ENCODE measurements around the gene ERICH3. TPM values are rescaled to one million over a fixed set of nuclear protein-coding genes. Genes with fewer than 3 reads are reported as not detected.

ERICH3 gene
- total and polyA plus RNA-seq, 4 donors: 0.04 to 0.08 (median 0.05) TPM

DNA sequence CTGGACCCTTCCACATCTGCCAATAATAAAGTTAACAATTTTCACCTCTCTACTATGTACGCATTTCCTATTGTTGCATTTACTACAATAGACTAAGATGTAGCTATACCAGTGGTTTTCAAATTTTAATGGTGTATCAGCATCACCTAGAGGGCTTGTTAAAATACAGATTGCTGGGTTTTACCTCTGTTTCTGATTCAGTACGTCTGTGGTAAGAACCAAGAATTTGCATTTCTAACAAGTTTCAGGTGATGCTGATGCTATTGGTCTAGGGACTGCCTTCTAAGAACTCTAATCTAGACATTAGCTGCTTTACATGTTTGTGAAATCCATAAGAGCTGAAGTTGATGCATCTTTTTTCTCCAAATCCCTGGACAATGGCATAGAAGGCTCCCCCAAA lies 59.7 kb downstream of the ERICH3 start:
- no peak overlapping the region for H3K4me3 ChIP-seq (ENCODE audit: low read depth in 1 of 3, low read length in 3 of 3)
- no peaks in the 10 kb centered on the region for H3K9me3 ChIP-seq (ENCODE audit: control insufficient read depth in 4 of 4, low read length in 3 of 4)
- H3K36me3 ChIP-seq (ENCODE audit: control insufficient read depth in 4 of 4, insufficient read depth in 3 of 4, low read depth in 1 of 4, low read length in 3 of 4): no peaks in the 10 kb centered on the region
- H3K9ac ChIP-seq (ENCODE audit: low read depth in 1 of 2, low read length in 2 of 2): no peak overlapping the region
- 67% methylated on average over 2 of the region's 2 CpGs for WGBS
- H3K27ac ChIP-seq (ENCODE audit: low read depth in 1 of 2, low read length in 2 of 2): no peak overlapping the region
- H3K4me1 ChIP-seq (ENCODE audit: control insufficient read depth in 4 of 4, insufficient read depth in 4 of 4, low read length in 3 of 4): no peaks in the 10 kb centered on the region
- TF ChIP-seq TAF1 (conservative IDR thresholded peaks at IDR 0.05) (no peak), YY1 (IDR thresholded peaks at IDR 0.05) (no peak), CTCF (IDR thresholded peaks at IDR 0.05; ENCODE audit: low read depth, low read length, missing input control) (no peak), RAD21 (IDR thresholded peaks at IDR 0.05) (peak; percentile 30 to 44)
- TF ChIP-seq, protein P1, sequence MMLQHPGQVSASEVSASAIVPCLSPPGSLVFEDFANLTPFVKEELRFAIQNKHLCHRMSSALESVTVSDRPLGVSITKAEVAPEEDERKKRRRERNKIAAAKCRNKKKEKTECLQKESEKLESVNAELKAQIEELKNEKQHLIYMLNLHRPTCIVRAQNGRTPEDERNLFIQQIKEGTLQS (IDR thresholded peaks at IDR 0.05): no peak
- TF ChIP-seq, protein P2, sequence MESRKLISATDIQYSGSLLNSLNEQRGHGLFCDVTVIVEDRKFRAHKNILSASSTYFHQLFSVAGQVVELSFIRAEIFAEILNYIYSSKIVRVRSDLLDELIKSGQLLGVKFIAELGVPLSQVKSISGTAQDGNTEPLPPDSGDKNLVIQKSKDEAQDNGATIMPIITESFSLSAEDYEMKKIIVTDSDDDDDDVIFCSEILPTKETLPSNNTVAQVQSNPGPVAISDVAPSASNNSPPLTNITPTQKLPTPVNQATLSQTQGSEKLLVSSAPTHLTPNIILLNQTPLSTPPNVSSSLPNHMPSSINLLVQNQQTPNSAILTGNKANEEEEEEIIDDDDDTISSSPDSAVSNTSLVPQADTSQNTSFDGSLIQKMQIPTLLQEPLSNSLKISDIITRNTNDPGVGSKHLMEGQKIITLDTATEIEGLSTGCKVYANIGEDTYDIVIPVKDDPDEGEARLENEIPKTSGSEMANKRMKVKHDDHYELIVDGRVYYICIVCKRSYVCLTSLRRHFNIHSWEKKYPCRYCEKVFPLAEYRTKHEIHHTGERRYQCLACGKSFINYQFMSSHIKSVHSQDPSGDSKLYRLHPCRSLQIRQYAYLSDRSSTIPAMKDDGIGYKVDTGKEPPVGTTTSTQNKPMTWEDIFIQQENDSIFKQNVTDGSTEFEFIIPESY (IDR thresholded peaks at IDR 0.05): no peak
- DNase-seq (ENCODE audit: low spot score): no peak
- H3K27me3 ChIP-seq (ENCODE audit: control insufficient read depth in 4 of 4, insufficient read depth in 4 of 4, low read length in 3 of 4): no peaks in the 10 kb centered on the region

- no peak overlapping the region for H3K4me3 ChIP-seq (ENCODE audit: low read depth in 1 of 3, low read length in 3 of 3)
- no peak for DNase-seq (ENCODE audit: low spot score)
- H3K9ac ChIP-seq (ENCODE audit: low read depth in 1 of 2, low read length in 2 of 2): no peak overlapping the region
- H3K9me3 ChIP-seq (ENCODE audit: control insufficient read depth in 4 of 4, low read length in 3 of 4): no peaks in the 10 kb centered on the region
- no peak overlapping the region for H3K27ac ChIP-seq (ENCODE audit: low read depth in 1 of 2, low read length in 2 of 2)
- H3K36me3 ChIP-seq (ENCODE audit: control insufficient read depth in 4 of 4, insufficient read depth in 3 of 4, low read depth in 1 of 4, low read length in 3 of 4): no peaks in the 10 kb centered on the region
- H3K4me1 ChIP-seq (ENCODE audit: control insufficient read depth in 4 of 4, insufficient read depth in 4 of 4, low read length in 3 of 4): no peaks in the 10 kb centered on the region
- no peaks in the 10 kb centered on the region for H3K27me3 ChIP-seq (ENCODE audit: control insufficient read depth in 4 of 4, insufficient read depth in 4 of 4, low read length in 3 of 4)
- 80% methylated on average over 2 of the region's 2 CpGs for WGBS
- TF ChIP-seq MAX (IDR thresholded peaks at IDR 0.05) (no peak), EGR1 (IDR thresholded peaks at IDR 0.05; ENCODE audit: low read depth in 2 of 2) (no peak), RXRA (IDR thresholded peaks at IDR 0.05) (no peak), SP1 (IDR thresholded peaks at IDR 0.05) (no peak), CTCF (IDR thresholded peaks at IDR 0.05; ENCODE audit: low read depth, low read length, missing input control) (no peak), HNF4G (IDR thresholded peaks at IDR 0.05) (no peak), FOXA1 (IDR thresholded peaks at IDR 0.05) (no peak)
- TF ChIP-seq, protein P1 (IDR thresholded peaks at IDR 0.05): no peak
- TF ChIP-seq, protein P2 (IDR thresholded peaks at IDR 0.05): no peak
Measured at GRCh38 chr1:74611887-74612286, 61.7 kb downstream of the ERICH3 start.

Measured in liver (tissue), 9 donors.